ENCODE data around the gene SVOP.

- TF ChIP-seq SP1 (IDR thresholded peaks at IDR 0.05; ENCODE audit: low read depth), result no peak
- peak; percentile 77 to 95 (median 86) for TF ChIP-seq CTCF (IDR thresholded peaks at IDR 0.05 in 2 of 3, conservative IDR thresholded peaks at IDR 0.05 in 1 of 3; ENCODE audit: borderline replicate concordance in 1 of 3, insufficient read depth in 1 of 3, low read depth in 2 of 3, low read length in 2 of 3)
- TF ChIP-seq, protein P1, sequence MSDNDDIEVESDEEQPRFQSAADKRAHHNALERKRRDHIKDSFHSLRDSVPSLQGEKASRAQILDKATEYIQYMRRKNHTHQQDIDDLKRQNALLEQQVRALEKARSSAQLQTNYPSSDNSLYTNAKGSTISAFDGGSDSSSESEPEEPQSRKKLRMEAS (IDR thresholded peaks at IDR 0.05), result peak; percentile 63
- TF ChIP-seq POLR2AphosphoS5 (IDR thresholded peaks at IDR 0.05; ENCODE audit: low read depth, low read length), result peak; percentile 46
- TF ChIP-seq ATF3 (IDR thresholded peaks at IDR 0.05), result no peak
- TF ChIP-seq EZH2 (IDR thresholded peaks at IDR 0.05), result no peak
- TF ChIP-seq POLR2A (IDR thresholded peaks at IDR 0.05; ENCODE audit: borderline replicate concordance, extremely low read depth, insufficient read depth, insufficient read length), result no peak
- peak; percentile 96 for TF ChIP-seq RAD21 (IDR thresholded peaks at IDR 0.05; ENCODE audit: low read depth)
- no peak for TF ChIP-seq ELF1 (IDR thresholded peaks at IDR 0.05; ENCODE audit: borderline replicate concordance, low read depth)
- no peak for TF ChIP-seq JUND (IDR thresholded peaks at IDR 0.05)
- TF ChIP-seq EZH2phosphoT487 (IDR thresholded peaks at IDR 0.05; ENCODE audit: borderline replicate concordance), result no peak
- no peak for TF ChIP-seq EGR1 (IDR thresholded peaks at IDR 0.05; ENCODE audit: low read depth)
- TF ChIP-seq, protein P2, sequence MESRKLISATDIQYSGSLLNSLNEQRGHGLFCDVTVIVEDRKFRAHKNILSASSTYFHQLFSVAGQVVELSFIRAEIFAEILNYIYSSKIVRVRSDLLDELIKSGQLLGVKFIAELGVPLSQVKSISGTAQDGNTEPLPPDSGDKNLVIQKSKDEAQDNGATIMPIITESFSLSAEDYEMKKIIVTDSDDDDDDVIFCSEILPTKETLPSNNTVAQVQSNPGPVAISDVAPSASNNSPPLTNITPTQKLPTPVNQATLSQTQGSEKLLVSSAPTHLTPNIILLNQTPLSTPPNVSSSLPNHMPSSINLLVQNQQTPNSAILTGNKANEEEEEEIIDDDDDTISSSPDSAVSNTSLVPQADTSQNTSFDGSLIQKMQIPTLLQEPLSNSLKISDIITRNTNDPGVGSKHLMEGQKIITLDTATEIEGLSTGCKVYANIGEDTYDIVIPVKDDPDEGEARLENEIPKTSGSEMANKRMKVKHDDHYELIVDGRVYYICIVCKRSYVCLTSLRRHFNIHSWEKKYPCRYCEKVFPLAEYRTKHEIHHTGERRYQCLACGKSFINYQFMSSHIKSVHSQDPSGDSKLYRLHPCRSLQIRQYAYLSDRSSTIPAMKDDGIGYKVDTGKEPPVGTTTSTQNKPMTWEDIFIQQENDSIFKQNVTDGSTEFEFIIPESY (IDR thresholded peaks at IDR 0.05; ENCODE audit: extremely low read depth, insufficient replicate concordance, low read length), result no peak
Observed at GRCh38 chr12:108950991-108951739, 69.7 kb downstream of the SVOP start.

Data from HCT116 (cell line).